Stimulated activated CD4-positive, alpha-beta T cell treated with anti-CD3 and anti-CD28 coated beads, Interleukin-2, amount 100 ng/mL, for 4 hours (primary cell): ENCODE data around the gene RNASE7.

Experiments used
- DNase-seq: peaks from one replicate; pipeline ENCODE4 v3.0.0-alpha.2; 2020; ENCODE audit warnings: low read depth

The RNASE7 gene

GRCh38 chr14:21088687-21089086, 46.5 kb downstream of the RNASE7 start:
- DNase-seq = no peak

GRCh38 chr14:21089271-21089670, 47.1 kb downstream of the RNASE7 start:
- no peak for DNase-seq

- DNase-seq = no peak
These were observed 47.7 kb downstream of the RNASE7 start for GRCh38 chr14:21089877-21090193.

GRCh38 chr14:21090194-21090939, 48.2 kb downstream of the RNASE7 start:
- no peak for DNase-seq

- DNase-seq = no peak
These were observed 48.9 kb downstream of the RNASE7 start for GRCh38 chr14:21090940-21091663.

GRCh38 chr14:21091821-21092272, 49.7 kb downstream of the RNASE7 start:
- no peak for DNase-seq

- peak; percentile 82 for DNase-seq
These were observed 50.3 kb downstream of the RNASE7 start for GRCh38 chr14:21092273-21093011.

- no peak for DNase-seq
These were observed 50.9 kb downstream of the RNASE7 start for GRCh38 chr14:21093018-21093417.
